Frontal cortex (tissue), 4 donors: ENCODE data around the gene MEX3A. TPM values are rescaled to one million over a fixed set of nuclear protein-coding genes. Genes with fewer than 3 reads are reported as not detected.
"Not testable (repeated sequence)": the region's sequence is repeated elsewhere in the genome, so short reads cannot be mapped to it uniquely, and the experiment has no call there.

ENCODE experiments used
- DNase-seq, 2 donors: peaks; one replicate each; pipeline ENCODE4 v3.0.0; 2012; ENCODE audit warnings: low spot score in 2 of 2
- FAIRE-seq: peaks from 2 replicates; lab custom pipeline; 2012; peaks lifted over from hg19 to GRCh38; lab: Jason Lieb, UNC
- total RNA-seq: library from RNA; depleted of rRNA; stranded (reverse); fragments of >200 nt; gene quantifications from one replicate; pipeline ENCODE4 v1.2.3, GENCODE V29; 2014
- donor health status: control.
- donor health status: control.
- donor health status: control.

Gene MEX3A
- total RNA-seq, 1 donor from 2014 or later = 43.2 TPM

DNA sequence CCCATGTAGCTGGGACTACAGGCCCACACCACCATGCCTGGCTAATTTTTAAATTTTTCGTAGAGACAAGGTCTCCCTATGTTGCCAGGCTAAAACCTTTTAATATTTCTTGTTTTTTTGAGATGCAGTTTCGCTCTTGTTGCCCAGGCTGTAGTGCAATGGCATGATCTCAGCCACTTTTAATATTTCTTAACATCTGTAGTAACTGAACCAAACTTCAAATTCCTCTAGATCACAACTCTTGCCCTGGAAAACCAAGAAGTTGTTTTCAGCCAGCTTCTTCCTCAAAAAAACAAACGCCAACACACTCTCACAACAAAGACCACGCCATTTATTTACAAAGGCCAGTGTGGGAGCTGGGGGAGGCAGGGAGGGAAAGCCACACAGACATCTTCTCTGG lies 47.3 kb downstream of the MEX3A start:
- DNase-seq, FAIRE-seq: not testable (repeated sequence)

DNA sequence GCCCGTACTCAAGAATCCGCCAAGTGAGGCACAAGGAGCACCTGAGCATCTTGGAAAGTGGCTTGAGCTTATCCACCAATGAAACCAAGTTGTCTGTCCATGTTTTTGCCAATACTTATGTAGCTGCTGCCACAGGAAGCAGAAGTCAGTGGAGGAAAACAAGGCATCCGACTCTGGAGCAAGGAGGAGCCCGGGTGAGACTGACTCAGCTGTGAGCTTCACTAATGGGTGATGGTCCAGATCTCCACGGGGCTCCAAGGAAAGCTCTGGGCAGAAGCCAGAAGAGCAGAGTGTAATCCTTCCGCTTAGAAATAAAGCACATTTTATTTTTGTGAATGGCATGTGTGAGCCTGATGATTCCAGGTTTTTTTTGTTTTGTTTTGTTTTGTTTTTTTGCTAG lies 49.3 kb downstream of the MEX3A start:
- FAIRE-seq = no peak
- DNase-seq = no peak

DNA sequence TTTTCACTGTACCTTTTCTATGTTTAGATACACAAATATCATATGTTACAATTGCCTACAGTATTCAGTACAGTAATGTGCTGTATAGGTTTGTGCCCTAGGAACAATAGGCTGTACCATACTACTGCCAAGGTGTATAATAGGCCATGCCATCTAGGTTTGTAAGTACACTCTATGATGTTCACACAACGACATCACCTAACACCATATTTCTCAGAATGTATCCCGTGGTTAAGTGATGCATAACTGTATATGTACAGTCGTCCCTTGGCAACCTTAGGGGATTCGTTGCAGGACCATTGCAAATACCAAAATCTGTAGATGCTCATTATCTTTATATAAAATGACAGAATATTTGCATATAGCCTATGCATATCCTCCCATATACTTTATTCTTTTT lies 55.7 kb downstream of the MEX3A start:
- no peak for DNase-seq
- no peak for FAIRE-seq

DNA sequence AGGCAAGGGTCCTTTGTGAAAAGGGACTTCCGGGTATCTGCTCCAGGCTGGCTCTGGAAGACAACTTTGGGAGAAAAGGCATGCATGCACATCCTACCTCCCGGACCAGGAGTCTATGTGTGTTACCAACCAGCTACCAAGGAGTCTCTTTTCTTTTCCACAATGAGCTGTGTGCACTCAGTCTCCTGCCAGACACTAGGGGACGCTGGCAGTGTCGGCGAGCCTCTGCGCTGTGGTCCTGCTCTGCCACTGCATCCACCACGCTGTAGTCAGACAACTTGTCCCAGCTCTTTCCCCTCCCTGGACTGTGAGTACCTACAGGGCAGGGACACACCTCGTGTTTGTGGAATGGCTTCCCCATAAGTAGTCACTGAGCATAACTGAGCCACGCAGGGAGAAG lies 56.4 kb downstream of the MEX3A start:
- FAIRE-seq = no peak
- peak in 1 of 2 donors; percentile 37 for DNase-seq

DNA sequence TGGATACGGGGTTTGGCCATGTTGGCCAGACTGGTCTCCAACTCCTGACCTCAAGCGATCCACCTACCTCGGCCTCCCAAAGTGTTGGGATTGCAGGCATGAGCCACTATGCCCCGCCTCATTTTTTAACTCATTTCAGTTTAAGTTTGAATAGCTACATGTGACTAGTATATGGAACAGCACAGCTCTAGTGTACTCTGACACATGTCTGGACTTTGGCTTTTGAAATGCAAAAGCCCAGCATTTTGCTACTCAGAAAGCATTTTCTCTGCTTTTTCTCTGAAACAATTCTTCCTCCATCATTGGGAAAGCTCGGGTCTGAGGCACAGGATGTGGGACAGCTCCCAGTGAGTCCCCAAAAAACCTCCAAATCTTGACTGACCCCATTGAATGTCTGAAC lies 57.5 kb downstream of the MEX3A start:
- FAIRE-seq = no peak
- no peak for DNase-seq

Other genes starting within 250 kb of the MEX3A start
- 42.8 TPM for gene GON4L, start 225.3 kb downstream of the MEX3A start, total RNA-seq
- gene SYT11, start 222.9 kb downstream of the MEX3A start, total RNA-seq = 163 TPM
- 33.8 TPM for gene RIT1, start 171.1 kb downstream of the MEX3A start, total RNA-seq
- gene KHDC4, start 148.1 kb downstream of the MEX3A start, total RNA-seq = 30.6 TPM
- gene RXFP4, start 140.8 kb downstream of the MEX3A start, total RNA-seq = not detected
- gene ARHGEF2, start 103.9 kb downstream of the MEX3A start, total RNA-seq = 99.5 TPM
- 230 TPM for gene SSR2, start 61.5 kb downstream of the MEX3A start, total RNA-seq
- 28.5 TPM for gene UBQLN4, start 28.7 kb downstream of the MEX3A start, total RNA-seq
- 36.3 TPM for gene LAMTOR2, start 27.7 kb downstream of the MEX3A start, total RNA-seq
- not detected for gene RAB25, start 21.3 kb downstream of the MEX3A start, total RNA-seq
- 14.3 TPM for gene LMNA, start 32.2 kb upstream of the MEX3A start, total RNA-seq
- gene SEMA4A, start 71.1 kb upstream of the MEX3A start, total RNA-seq = 22.0 TPM
- 8.6 TPM for gene SLC25A44, start 111.6 kb upstream of the MEX3A start, total RNA-seq
- gene PMF1, start 130.5 kb upstream of the MEX3A start, total RNA-seq = 26.5 TPM
- gene BGLAP, start 159.7 kb upstream of the MEX3A start, total RNA-seq = not detected
- gene PAQR6, start 165.6 kb upstream of the MEX3A start, total RNA-seq = 7.7 TPM
- gene SMG5, start 200.4 kb upstream of the MEX3A start, total RNA-seq = 27.3 TPM
- gene TMEM79, start 201.9 kb upstream of the MEX3A start, total RNA-seq = 0.41 TPM
- 7.3 TPM for gene GLMP, start 213.2 kb upstream of the MEX3A start, total RNA-seq
- 0.82 TPM for gene VHLL, start 216.8 kb upstream of the MEX3A start, total RNA-seq